IMR-90 (cell line): Measurements from ENCODE around the gene ZBTB39.
"Not testable (repeated sequence)": the region's sequence is repeated elsewhere in the genome, so short reads cannot be mapped to it uniquely, and the experiment has no call there.

Experiments
- CHD1 ChIP-seq: IDR thresholded peaks from 2 replicates; pipeline ENCODE4 v1.6.1; 2012; ENCODE audit warnings: low read depth, low read length, improper control_type of control experiment
- FOS ChIP-seq: fragments of 150-350 bp; IDR thresholded peaks from 2 replicates; pipeline ENCODE4 v1.6.1; 2016; ENCODE audit warnings: low read depth, low read length
- MXI1 ChIP-seq: IDR thresholded peaks from 2 replicates; pipeline ENCODE4 v1.6.1; 2012; ENCODE audit warnings: low read depth, mild to moderate bottlenecking, low read length, moderate library complexity, borderline replicate concordance
- NFE2L2 ChIP-seq: fragments of 150-350 bp; IDR thresholded peaks from 2 replicates; pipeline ENCODE4 v1.6.1; 2016; ENCODE audit warnings: low read depth, mild to moderate bottlenecking, low read length
- POLR2A ChIP-seq: IDR thresholded peaks from 2 replicates; pipeline ENCODE4 v1.6.1; 2012; ENCODE audit warnings: mild to moderate bottlenecking, low read depth, low read length
- RAD21 ChIP-seq: IDR thresholded peaks from 2 replicates; pipeline ENCODE4 v1.6.1; 2012; ENCODE audit warnings: low read length, improper control_type of control experiment
- RCOR1 ChIP-seq: IDR thresholded peaks from 2 replicates; pipeline ENCODE4 v1.6.1; 2012; ENCODE audit warnings: mild to moderate bottlenecking, low read length, improper control_type of control experiment; ENCODE audit not compliant: insufficient replicate concordance
- RFX5 ChIP-seq: IDR thresholded peaks from 2 replicates; pipeline ENCODE4 v1.8.0; 2012; ENCODE audit warnings: low read depth, mild to moderate bottlenecking, low read length, moderate library complexity
- SMC3 ChIP-seq: fragments of 150-350 bp; IDR thresholded peaks from 2 replicates; pipeline ENCODE4 v1.6.1; 2016; ENCODE audit warnings: low read depth, mild to moderate bottlenecking, antibody characterized with exemption, low read length, moderate library complexity
- TF ChIP-seq, protein P1 (sequence below): conservative IDR thresholded peaks from 2 replicates; pipeline ENCODE4 v1.5.1; 2012; ENCODE audit warnings: mild to moderate bottlenecking, low read depth, low read length, improper control_type of control experiment
- TF ChIP-seq, protein P2 (sequence below): fragments of 150-350 bp; IDR thresholded peaks from 2 replicates; pipeline ENCODE4 v1.6.1; 2017; ENCODE audit warnings: mild to moderate bottlenecking, antibody characterized with exemption, low read length, low read depth

DNA sequence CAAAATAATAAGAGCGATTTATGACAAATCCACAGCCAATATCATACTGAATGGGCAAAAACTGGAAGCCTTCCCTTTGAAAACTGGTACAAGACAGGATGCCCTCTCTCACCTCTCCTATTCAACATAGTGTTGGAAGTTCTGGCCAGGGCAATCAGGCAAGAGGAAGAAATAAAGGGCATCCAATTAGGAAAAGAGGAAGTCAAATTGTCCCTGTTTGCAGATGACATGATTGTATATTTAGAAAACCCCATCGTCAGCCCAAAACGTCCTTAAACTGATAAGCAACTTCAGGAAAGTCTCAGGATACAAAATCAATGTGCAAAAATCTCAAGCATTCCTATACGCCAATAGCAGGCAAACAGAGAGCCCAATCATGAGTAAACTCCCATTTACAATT, 44.1 kb downstream of the ZBTB39 start:
- TF ChIP-seq, protein P1, sequence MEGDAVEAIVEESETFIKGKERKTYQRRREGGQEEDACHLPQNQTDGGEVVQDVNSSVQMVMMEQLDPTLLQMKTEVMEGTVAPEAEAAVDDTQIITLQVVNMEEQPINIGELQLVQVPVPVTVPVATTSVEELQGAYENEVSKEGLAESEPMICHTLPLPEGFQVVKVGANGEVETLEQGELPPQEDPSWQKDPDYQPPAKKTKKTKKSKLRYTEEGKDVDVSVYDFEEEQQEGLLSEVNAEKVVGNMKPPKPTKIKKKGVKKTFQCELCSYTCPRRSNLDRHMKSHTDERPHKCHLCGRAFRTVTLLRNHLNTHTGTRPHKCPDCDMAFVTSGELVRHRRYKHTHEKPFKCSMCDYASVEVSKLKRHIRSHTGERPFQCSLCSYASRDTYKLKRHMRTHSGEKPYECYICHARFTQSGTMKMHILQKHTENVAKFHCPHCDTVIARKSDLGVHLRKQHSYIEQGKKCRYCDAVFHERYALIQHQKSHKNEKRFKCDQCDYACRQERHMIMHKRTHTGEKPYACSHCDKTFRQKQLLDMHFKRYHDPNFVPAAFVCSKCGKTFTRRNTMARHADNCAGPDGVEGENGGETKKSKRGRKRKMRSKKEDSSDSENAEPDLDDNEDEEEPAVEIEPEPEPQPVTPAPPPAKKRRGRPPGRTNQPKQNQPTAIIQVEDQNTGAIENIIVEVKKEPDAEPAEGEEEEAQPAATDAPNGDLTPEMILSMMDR, result not testable (repeated sequence)
- TF ChIP-seq POLR2A, RCOR1, MXI1, SMC3, RAD21, RFX5, FOS, CHD1, NFE2L2: not testable (repeated sequence)
- TF ChIP-seq, protein P2, sequence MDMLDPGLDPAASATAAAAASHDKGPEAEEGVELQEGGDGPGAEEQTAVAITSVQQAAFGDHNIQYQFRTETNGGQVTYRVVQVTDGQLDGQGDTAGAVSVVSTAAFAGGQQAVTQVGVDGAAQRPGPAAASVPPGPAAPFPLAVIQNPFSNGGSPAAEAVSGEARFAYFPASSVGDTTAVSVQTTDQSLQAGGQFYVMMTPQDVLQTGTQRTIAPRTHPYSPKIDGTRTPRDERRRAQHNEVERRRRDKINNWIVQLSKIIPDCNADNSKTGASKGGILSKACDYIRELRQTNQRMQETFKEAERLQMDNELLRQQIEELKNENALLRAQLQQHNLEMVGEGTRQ, result not testable (repeated sequence)
